Stimulated activated naive CD4-positive, alpha-beta T cell (primary cell): ENCODE results near the gene SUPT6H.

ENCODE experiments used
- DNase-seq, 6 experiments: peaks; one replicate each; lab custom pipeline; 2025; lab: John Stamatoyannopoulos, UW

Gene SUPT6H

GRCh38 chr17:28661635-28662526 is at the start of gene SUPT6H, which contains the start of gene SDF2:
Gene SUPT6H, plus strand, starts transcription at chr17:28662205. Its CDS starts 11,197 bp downstream, at chr17:28673402.
Gene SDF2, minus strand, starts transcription at chr17:28661906. Its CDS starts 30 bp downstream, at chr17:28661876.
- DNase-seq, result peak; percentile 89 to 99 (median 96)

GRCh38 chr17:28612531-28612930 is 49.5 kb upstream of the SUPT6H start:
- DNase-seq, result no peak

DNA sequence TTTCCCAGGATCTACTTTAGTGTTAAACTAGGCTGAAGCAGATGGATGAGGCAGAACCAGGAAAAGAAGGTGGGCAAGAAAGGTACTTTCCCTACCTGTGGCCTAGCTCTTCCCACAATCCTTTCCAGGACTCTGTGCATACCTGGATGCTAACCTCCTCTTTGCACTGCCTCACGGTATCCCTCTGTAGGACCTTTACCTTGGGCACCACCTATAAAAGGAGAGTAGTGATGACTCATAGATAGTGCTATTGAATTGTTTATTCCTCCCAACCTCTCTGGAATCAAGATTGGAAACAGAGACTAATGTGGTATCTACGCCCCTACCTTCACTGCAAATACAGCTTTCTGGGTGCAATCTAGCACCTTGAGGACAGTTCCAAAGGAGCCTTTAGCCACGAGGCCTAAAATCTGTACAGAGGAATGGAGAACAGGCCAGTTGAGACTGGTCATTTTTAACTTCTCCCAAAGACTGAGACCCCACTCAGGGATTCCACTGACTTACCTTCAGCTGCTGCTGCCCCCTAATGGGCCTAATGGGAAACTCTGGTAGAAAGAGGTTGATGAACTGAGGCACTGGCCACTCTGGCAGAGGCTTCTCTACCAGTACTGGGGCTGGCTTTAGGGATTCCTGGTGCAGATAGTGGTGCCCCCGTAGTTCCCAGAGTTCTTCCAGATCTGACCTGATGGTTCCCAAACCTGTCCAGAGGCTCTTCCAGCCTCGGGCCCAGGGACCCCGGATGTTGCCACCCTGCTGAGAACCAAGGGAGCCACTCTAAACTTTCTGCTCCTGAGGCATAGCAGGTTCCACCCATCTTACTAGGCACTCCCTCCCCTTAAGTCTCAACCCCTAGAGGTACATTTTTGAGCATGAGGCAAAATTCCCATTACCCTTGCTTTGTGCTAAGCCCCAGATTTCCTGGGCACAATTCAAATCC is 48.8 kb upstream of the SUPT6H start:
- DNase-seq, result peak in 5 of 6 experiments; percentile 10 to 51 (median 16)

DNA sequence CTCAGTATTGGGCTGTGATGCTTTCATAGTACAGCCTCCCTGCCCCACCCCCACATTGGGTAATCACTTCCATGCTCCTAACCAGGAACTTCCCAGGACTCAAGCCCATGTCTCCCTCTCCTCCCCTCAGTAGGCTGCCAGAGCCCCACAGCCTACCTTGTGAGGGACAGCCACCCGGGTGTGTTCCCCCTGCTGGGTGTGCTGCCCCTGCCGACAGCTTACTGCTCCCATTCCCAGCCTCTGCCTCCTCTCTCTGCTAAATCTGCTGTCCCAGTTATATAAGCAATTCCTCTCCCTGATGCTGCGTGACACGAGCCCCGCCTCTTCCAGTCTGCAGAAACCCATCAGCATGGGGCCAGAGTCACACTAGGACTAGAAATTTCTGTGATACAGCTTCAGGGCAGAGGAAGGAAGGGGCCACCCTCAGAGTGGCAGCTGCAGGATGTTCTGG is 48.0 kb upstream of the SUPT6H start, which contains the start of gene RSKR:
RSKR (minus strand) TSS at position 255 of the 451 bp plus-strand sequence; CDS start at position 231, 24 bp downstream.
- DNase-seq, result no peak

DNA sequence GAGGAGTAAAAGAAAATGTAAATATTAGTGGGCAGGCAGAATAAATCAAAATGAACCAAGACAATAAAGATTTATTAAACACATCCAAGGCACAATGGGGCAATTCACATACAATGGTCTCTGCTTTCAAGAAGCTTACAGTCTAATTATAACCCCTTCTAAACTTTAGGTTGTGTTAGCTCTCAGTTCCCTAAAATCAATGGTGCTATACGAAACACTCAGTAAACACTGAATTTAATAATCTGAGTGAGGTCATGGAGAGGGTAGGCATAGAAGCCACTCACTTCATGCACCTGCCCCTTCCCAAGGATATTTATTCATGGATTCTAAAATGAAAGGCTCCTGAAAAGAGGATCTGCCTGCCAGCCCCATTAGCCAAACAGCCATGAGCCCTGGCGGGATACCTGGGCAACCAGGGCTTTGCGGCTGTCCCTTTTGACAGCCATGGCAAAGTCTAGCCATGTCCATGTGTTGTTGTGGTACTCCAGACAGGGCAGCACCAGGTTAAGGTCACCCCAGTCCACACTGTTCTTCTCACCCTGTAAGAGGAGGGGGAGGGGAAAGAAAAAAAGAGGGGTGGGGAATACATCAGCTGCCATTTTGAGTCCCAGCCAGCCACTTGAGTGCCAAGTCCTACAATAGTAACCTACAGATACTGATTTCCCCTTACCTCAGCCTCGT is 46.6 kb upstream of the SUPT6H start:
- no peak for DNase-seq

- DNase-seq, result no peak
Measured at GRCh38 chr17:28616281-28616680, 45.7 kb upstream of the SUPT6H start.

DNA sequence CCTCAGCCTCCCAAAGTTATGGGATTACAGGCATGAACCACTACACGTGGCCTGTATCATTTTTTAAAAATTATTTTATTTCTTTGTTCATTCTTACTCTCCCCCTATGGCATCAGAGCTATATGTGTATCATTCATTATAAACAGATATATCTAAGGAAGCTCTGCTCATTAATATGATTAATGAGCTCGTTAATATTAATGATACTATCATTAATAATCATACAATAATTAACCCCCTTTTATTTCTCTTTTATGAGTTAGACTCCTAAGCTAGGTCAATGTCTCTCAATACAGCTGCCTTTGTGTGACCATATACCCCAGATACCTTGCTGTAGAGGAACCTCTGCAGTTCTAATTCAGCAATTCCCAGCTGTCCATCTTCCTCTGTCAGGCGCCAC is 43.5 kb upstream of the SUPT6H start:
- no peak for DNase-seq

- no peak for DNase-seq
Measured at GRCh38 chr17:28620010-28620409, 42.0 kb upstream of the SUPT6H start.

DNA sequence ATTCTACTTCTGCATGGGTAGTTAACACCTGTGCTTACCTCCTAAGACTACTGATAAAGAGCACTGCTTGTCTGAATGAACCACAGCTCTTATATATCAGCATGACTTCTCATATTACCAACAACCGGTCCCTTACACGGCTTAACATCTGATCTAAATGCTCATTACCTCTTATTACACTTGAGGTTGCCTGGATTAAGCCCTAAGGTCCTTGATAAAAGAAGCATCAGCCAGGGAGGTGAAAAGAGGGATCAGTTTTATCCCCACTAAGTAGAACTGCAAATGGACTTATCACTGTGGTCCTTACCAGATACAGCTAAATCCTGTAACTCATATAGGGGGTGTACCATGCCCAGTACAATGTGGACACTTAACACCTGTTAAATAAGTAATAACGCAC is 39.8 kb upstream of the SUPT6H start:
- DNase-seq, result no peak

DNA sequence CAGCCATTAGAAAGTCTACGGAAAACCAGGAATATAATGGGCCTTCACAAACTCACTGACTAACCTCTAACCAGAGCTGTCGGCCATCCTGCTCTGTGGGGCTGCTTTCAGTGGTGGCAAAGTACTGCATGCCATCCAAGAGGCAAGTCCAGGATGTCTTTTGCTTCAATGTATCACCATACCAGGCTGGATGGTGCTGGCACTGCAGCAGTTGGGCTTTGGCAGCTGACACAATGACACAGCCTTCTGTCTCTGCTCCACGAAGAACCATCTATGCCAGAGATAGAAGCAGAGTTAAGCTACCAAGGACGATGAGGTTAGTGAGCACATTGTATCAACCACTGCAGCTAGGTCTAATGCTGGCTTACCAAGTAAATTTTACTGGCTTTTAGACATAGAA is 38.3 kb upstream of the SUPT6H start:
- no peak for DNase-seq

DNA sequence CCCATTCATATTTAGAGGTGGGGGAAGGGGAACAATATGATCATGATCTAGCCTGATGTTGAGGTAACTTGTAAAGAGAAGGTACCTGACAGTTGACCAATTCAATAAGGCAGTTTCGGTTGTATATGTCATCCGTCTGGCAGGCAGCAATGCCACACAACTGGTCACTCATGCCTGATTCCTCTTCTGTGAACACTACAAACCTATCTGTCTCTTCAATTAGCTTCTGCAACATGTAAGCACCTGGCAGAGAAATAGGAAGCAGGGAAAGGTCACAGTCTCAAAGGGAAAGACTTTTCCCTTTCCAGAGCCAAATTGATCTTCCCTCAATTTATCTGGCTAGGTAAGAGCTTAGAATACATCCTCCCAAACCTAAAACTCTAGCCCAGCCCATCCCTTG is 37.9 kb upstream of the SUPT6H start:
- DNase-seq, result no peak

- DNase-seq, result no peak
Measured at GRCh38 chr17:28626818-28627217, 35.2 kb upstream of the SUPT6H start.

DNA sequence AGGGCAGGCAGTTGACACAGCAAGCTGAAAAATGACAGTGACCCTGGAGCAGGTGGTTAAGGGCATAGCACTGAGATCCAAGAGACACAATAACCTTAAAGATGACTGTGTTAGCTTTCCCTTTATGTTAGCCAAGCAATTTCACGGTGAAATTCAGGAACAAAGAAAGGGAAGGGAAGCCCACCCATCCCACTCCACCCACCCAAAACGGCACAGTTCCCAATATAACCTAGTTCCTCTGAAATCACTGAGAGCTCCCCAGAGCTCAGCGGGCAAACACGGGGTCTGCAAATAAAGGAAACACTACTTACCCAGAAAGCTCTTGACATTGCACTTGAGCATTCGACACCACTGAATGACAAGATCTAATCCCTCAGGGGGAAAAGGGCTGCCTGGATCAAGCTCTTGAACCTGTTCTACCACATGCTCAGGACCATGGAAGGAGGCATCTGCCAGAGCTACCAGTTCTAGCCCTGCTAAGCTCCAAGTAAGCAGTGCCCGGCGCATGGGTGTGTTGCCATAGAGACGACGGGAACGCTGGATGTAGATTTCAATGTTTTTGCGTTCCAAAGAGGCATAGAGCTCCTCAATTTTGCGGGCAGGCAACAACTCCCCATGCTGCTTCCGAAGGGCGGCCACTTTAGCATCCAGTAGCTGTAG is 27.7 kb upstream of the SUPT6H start:
- DNase-seq, result no peak

- DNase-seq, result no peak
Measured at GRCh38 chr17:28635506-28635905, 26.5 kb upstream of the SUPT6H start.

- no peak for DNase-seq
Measured at GRCh38 chr17:28641579-28641978, 20.4 kb upstream of the SUPT6H start.

DNA sequence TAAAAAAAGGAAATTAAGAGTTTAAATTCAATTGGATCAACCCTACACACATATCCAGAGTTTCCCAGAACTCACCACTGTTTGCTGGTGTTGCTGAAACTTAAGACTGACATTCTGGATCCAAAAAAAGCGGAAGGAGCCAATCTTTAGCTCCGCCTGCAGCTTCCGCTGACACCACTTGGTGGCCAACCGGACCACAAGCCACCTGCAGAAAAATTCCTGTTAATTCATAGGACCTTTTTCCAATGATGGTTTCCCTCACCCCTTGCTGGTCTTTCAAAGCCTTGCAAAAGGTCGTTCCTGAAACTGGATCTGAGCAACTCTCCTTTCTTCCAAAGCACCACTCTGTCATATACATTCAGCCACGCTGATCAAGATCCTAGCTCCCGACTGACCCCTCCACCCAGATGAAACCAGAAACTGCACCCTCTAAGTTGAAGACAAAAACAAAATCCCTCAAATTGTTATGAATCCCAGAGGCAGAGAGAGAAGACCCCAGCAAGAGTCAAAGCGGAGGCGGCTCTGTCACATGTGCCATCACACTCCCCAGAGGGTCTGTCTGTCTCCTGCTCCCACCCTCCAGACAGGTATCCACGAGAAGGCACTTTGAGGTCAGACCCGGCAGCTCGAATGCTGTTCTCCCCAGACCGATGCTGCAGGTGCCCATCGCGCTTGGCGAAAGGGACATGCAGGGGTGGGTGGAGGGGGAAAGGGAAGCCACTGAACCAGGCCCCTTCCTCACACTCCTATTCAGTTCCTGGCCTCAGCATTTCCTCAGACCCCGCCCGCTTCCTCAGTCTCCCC is 17.8 kb upstream of the SUPT6H start:
- DNase-seq, result no peak

GRCh38 chr17:28644787-28645575 is 17.0 kb upstream of the SUPT6H start, which contains the start of gene BLTP2:
Gene BLTP2, minus strand, starts transcription at chr17:28645158. Its CDS starts 102 bp downstream, at chr17:28645056.
- DNase-seq, result peak; percentile 87 to 94 (median 91)

DNA sequence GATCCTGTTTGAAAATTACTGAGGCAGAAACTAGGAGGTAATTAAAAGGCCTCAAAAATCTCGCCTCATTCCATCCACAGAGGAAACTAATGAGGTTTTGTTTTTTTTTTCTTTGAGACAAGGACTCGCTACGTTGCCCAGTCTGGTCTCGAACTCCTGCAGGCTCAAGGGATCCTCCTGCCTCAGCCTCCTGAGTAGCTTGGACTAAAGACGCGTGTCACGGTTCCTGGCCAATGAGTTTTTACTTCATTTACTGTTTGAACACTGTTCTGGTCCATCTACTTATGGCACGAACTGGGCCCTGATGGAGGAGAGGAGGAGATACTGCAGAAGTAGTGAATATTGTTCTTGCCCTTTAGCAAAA is 16.4 kb upstream of the SUPT6H start:
- no peak for DNase-seq

GRCh38 chr17:28646039-28646754 is 15.8 kb upstream of the SUPT6H start:
- peak in 2 of 6 experiments; percentile 37 to 53 for DNase-seq
